Coronary artery (tissue), 2 donors: ENCODE data around the gene DOCK4.

Experiments
- DNase-seq: peaks from one replicate; pipeline ENCODE4 v3.0.0-alpha.2; 2017; ENCODE audit warnings: low spot score
- H3K27ac ChIP-seq, 2 donors: fragments of 200-600 bp; sonication (generic); one replicate each; pipeline ENCODE4 v1.5.1; 2016 to 2019
- H3K4me3 ChIP-seq: fragments of 200-600 bp; sonication (generic); 2 replicates; pipeline ENCODE4 v1.5.1; 2016; ENCODE audit warnings: mild to moderate bottlenecking, moderate library complexity
- CTCF ChIP-seq: fragments of 200-600 bp; sonication (generic); IDR thresholded peaks from one replicate; pipeline ENCODE4 v1.5.1; 2019; ENCODE audit warnings: antibody characterized with exemption

Gene DOCK4

GRCh38 chr7:111784296-111784695, 421.9 kb downstream of the DOCK4 start:
- Histone ChIP-seq H3K27ac (no peak overlapping the region), H3K4me3 (no peak overlapping the region)
- TF ChIP-seq CTCF, result no peak
- DNase-seq, result no peak

- Histone ChIP-seq H3K27ac (no peak overlapping the region), H3K4me3 (no peak overlapping the region)
- no peak for TF ChIP-seq CTCF
- DNase-seq, result no peak
Observed at GRCh38 chr7:111783854-111784253, 422.3 kb downstream of the DOCK4 start.

- DNase-seq, result no peak
- Histone ChIP-seq H3K27ac (no peak overlapping the region), H3K4me3 (no peak overlapping the region)
- no peak for TF ChIP-seq CTCF
Observed at GRCh38 chr7:111780527-111780926, 425.7 kb downstream of the DOCK4 start.

GRCh38 chr7:111775206-111775605, 431.0 kb downstream of the DOCK4 start:
- no peak for DNase-seq
- Histone ChIP-seq H3K4me3 (no peak overlapping the region), H3K27ac (no peak overlapping the region)
- TF ChIP-seq CTCF, result no peak

GRCh38 chr7:111772716-111773115, 433.5 kb downstream of the DOCK4 start:
- DNase-seq, result no peak
- Histone ChIP-seq H3K4me3 (no peak overlapping the region), H3K27ac (no peak overlapping the region)
- TF ChIP-seq CTCF, result no peak

- TF ChIP-seq CTCF, result no peak
- DNase-seq, result no peak
- H3K27ac ChIP-seq, result no peak overlapping the region
- no peak overlapping the region for H3K4me3 ChIP-seq
Observed at GRCh38 chr7:111771638-111772037, 434.6 kb downstream of the DOCK4 start.

GRCh38 chr7:111770116-111770515, 436.1 kb downstream of the DOCK4 start:
- H3K27ac ChIP-seq, result no peak overlapping the region
- no peak overlapping the region for H3K4me3 ChIP-seq
- DNase-seq, result no peak
- no peak for TF ChIP-seq CTCF
